A549 (cell line): ENCODE results near the gene XPR1.

Experiments
- GATA3 ChIP-seq: IDR thresholded peaks from 2 replicates; pipeline ENCODE4 v1.6.1; 2012; ENCODE audit warnings: borderline replicate concordance
- PBX3 ChIP-seq: IDR thresholded peaks from 2 replicates; pipeline ENCODE4 v1.6.1; 2012

GRCh38 chr1:180851995-180852887 lies 220.4 kb downstream of the XPR1 start:
- TF ChIP-seq PBX3 = no peak
- no peak for TF ChIP-seq GATA3
